Panc1 (cell line): Measurements from ENCODE around the gene FRMD4A. TPM values are rescaled to one million over a fixed set of nuclear protein-coding genes. Genes with fewer than 3 reads are reported as not detected.

Experiments
- ATAC-seq: fragments of 200-7000 bp; cut with Tn5 transposase; 2 replicates; pipeline ENCODE4 v1.9.1; 2020; ENCODE audit warnings: mild to moderate bottlenecking, moderate library complexity
- BruUV-seq: library from RNA; stranded (reverse); fragments of 400-500 nt; replicated peaks from 2 replicates; lab custom pipeline; 2021; lab: Mats Ljungman, UMichigan
- CTCF ChIA-PET: fragments of 300-600 bp; sonication (Branson Sonifier 250); formaldehyde crosslinking; loops from one replicate; lab custom pipeline; 2022; ENCODE audit warnings: antibody characterized with exemption; lab: Charles Lee
- POLR2A ChIA-PET: fragments of 300-600 bp; sonication (Branson Sonifier 250); formaldehyde crosslinking; loops from one replicate; lab custom pipeline; 2022; ENCODE audit warnings: antibody characterized with exemption; lab: Charles Lee
- DNase-seq: peaks from one replicate; pipeline ENCODE4 v3.0.0-alpha.2; 2010; ENCODE audit warnings: low read depth, low spot score
- H3K27ac ChIP-seq: 2 replicates; pipeline ENCODE4 v1.5.1; 2011; ENCODE audit warnings: mild to moderate bottlenecking, low read length, inconsistent platforms
- H3K27me3 ChIP-seq: fragments of 200-500 bp; sonication (Bioruptor generic); 2 replicates; pipeline ENCODE4 v1.6.0; 2014; ENCODE audit warnings: low read length, inconsistent platforms; ENCODE audit not compliant: control insufficient read depth, insufficient read depth
- H3K36me3 ChIP-seq: fragments of 200-500 bp; sonication (Bioruptor generic); 2 replicates; pipeline ENCODE4 v1.5.1; 2014; ENCODE audit warnings: inconsistent platforms, mild to moderate bottlenecking, low read length, moderate library complexity; ENCODE audit not compliant: control insufficient read depth, insufficient read depth
- H3K4me1 ChIP-seq: 2 replicates; pipeline ENCODE4 v1.5.1; 2011; ENCODE audit warnings: inconsistent platforms, mild to moderate bottlenecking, low read length, moderate library complexity; ENCODE audit not compliant: control insufficient read depth, insufficient read depth
- H3K4me3 ChIP-seq, 2 experiments: 2 replicates each; pipeline ENCODE4 v1.5.1; 2011 to 2012; ENCODE audit warnings: low read depth in 2 of 2, low read length in 2 of 2, mild to moderate bottlenecking in 2 of 2, inconsistent platforms in 1 of 2, moderate library complexity in 1 of 2
- H3K9me3 ChIP-seq: fragments of 200-500 bp; sonication (Bioruptor generic); 2 replicates; pipeline ENCODE4 v1.5.1; 2014; ENCODE audit warnings: low read depth, mild to moderate bottlenecking, inconsistent platforms, low read length, moderate library complexity; ENCODE audit not compliant: control insufficient read depth, insufficient read depth
- POLR2AphosphoS5 ChIP-seq: IDR thresholded peaks from 2 replicates; pipeline ENCODE4 v1.6.1; 2012; ENCODE audit warnings: mild to moderate bottlenecking, low read depth, low read length, moderate library complexity
- SIN3A ChIP-seq: IDR thresholded peaks from 2 replicates; pipeline ENCODE4 v1.6.1; 2012; ENCODE audit warnings: low read depth, mild to moderate bottlenecking, low read length, moderate library complexity, borderline replicate concordance; ENCODE audit not compliant: insufficient read depth
- TCF7L2 ChIP-seq: IDR thresholded peaks from 2 replicates; pipeline ENCODE4 v1.6.1; 2011; ENCODE audit warnings: mild to moderate bottlenecking, low read depth, low read length, inconsistent platforms
- in situ Hi-C: cut with HindIII; loops from 2 replicates; pipeline ENCODE4 v1.10.0; 2016; ENCODE audit warnings: low sequenced_read_pairs, low pct_unique_long_range_greater_than_20kb
- intact Hi-C: fragments of 100-400 bp; cut with micrococcal nuclease; formaldehyde crosslinking; loops from one replicate; pipeline ENCODE4 v1.10.0; 2022; ENCODE audit not compliant: unreplicated experiment
- total RNA-seq: library from RNA; stranded (reverse); gene quantifications from one replicate; pipeline ENCODE4 v1.2.1, GENCODE V29; 2021; ENCODE audit not compliant: unreplicated experiment
- TF ChIP-seq, protein P1 (sequence below): fragments of 450-650 bp; IDR thresholded peaks from 2 replicates; pipeline ENCODE4 v1.5.1; 2017; ENCODE audit warnings: mild to moderate bottlenecking
- TF ChIP-seq, protein P2 (sequence below), 2 experiments: IDR thresholded peaks; 2 replicates each; pipeline ENCODE4 v1.6.1; 2011 to 2012; ENCODE audit warnings: low read depth in 2 of 2, control low read depth in 1 of 2, low read length in 1 of 2, mild to moderate bottlenecking in 1 of 2, moderate library complexity in 1 of 2; ENCODE audit not compliant: insufficient read depth in 1 of 2

Gene FRMD4A
- total RNA-seq, 1 experiment from 2014 or later: 7.1 TPM

DNA sequence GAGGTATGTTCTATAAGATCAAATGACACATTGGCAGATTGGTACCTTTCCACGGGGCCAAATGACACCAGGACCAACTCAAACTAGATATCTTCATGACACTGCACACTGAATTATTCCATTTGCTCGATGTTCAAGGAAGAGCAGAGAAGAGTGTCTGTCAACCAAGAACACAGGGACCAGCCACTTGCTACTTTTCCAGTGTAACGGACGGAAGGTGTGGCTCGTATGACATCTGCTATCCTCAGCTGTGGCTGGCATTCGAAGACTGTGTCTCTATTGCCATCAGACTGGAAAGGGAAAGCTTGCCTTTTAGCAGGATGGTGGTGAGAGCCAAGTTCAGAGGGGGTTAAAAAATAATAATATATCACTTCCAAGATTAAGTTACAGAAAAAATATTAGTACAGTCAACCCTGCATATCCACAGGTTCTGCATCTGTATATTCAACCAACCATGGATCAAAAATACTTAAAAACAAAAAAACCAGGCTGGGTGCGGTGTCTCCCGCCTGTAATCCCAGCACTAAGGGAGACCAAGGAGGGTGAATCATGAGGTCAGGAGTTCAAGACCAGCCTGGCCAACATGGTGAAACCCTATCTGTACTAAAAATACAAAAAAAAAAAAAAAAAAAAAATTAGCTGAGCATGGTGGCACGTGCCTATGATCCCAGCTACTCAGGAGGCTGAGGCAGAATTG lies 506.9 kb downstream of the FRMD4A start:
- POLR2A ChIA-PET: no interaction called here
- H3K4me3 ChIP-seq: no peak overlapping the region
- no peaks in the 10 kb centered on the region for H3K36me3 ChIP-seq
- no peak for TF ChIP-seq SIN3A
- TF ChIP-seq, protein P1, sequence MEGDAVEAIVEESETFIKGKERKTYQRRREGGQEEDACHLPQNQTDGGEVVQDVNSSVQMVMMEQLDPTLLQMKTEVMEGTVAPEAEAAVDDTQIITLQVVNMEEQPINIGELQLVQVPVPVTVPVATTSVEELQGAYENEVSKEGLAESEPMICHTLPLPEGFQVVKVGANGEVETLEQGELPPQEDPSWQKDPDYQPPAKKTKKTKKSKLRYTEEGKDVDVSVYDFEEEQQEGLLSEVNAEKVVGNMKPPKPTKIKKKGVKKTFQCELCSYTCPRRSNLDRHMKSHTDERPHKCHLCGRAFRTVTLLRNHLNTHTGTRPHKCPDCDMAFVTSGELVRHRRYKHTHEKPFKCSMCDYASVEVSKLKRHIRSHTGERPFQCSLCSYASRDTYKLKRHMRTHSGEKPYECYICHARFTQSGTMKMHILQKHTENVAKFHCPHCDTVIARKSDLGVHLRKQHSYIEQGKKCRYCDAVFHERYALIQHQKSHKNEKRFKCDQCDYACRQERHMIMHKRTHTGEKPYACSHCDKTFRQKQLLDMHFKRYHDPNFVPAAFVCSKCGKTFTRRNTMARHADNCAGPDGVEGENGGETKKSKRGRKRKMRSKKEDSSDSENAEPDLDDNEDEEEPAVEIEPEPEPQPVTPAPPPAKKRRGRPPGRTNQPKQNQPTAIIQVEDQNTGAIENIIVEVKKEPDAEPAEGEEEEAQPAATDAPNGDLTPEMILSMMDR: no peak
- TF ChIP-seq TCF7L2: no peak
- TF ChIP-seq, protein P2, sequence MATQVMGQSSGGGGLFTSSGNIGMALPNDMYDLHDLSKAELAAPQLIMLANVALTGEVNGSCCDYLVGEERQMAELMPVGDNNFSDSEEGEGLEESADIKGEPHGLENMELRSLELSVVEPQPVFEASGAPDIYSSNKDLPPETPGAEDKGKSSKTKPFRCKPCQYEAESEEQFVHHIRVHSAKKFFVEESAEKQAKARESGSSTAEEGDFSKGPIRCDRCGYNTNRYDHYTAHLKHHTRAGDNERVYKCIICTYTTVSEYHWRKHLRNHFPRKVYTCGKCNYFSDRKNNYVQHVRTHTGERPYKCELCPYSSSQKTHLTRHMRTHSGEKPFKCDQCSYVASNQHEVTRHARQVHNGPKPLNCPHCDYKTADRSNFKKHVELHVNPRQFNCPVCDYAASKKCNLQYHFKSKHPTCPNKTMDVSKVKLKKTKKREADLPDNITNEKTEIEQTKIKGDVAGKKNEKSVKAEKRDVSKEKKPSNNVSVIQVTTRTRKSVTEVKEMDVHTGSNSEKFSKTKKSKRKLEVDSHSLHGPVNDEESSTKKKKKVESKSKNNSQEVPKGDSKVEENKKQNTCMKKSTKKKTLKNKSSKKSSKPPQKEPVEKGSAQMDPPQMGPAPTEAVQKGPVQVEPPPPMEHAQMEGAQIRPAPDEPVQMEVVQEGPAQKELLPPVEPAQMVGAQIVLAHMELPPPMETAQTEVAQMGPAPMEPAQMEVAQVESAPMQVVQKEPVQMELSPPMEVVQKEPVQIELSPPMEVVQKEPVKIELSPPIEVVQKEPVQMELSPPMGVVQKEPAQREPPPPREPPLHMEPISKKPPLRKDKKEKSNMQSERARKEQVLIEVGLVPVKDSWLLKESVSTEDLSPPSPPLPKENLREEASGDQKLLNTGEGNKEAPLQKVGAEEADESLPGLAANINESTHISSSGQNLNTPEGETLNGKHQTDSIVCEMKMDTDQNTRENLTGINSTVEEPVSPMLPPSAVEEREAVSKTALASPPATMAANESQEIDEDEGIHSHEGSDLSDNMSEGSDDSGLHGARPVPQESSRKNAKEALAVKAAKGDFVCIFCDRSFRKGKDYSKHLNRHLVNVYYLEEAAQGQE (IDR thresholded peaks at IDR 0.05; ENCODE audit: insufficient read depth in 1 of 2, low read depth in 2 of 2, low read length in 1 of 2): no peak
- TF ChIP-seq POLR2AphosphoS5: no peak
- CTCF ChIA-PET: no interaction called here
- H3K27me3 ChIP-seq: no peaks in the 10 kb centered on the region
- H3K4me1 ChIP-seq: no peaks in the 10 kb centered on the region
- no TSS peak for BruUV-seq
- intact Hi-C loops: no loop called here
- DNase-seq (no peak), ATAC-seq (no peak)
- in situ Hi-C loops: no loop called here
- no peaks in the 10 kb centered on the region for H3K9me3 ChIP-seq
- no peak overlapping the region for H3K27ac ChIP-seq

DNA sequence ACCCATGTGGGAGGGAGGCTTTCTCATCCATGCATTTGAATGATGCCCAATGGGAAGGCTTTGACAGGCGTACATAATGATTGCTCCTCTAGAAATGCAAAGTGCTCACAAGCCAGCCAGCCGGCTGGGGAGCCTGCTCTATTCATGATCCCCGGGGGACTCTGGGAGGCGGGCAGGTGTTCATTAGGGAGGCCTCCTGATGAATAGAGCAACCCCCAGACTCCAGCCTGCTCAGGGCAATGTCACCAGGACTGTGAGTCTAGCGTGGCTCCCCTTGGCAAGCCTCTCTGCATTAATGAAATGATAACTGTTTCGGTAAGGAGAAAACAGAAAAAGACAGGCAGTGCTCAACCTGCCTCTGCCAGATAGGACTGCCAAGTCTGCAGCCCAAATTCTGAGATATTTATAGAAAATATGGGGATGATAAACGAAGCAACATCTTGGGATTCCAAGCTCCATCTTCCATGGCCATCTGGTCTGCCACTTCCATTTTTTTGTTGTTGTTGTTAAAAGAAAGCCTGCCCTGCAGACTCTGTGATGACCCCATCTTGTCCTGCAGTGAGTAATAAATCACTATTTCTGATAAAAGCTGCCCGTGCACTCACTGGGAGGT lies 507.5 kb downstream of the FRMD4A start:
- no peaks in the 10 kb centered on the region for H3K9me3 ChIP-seq
- ChIA-PET POLR2A (no interaction called here), CTCF (no interaction called here)
- H3K27me3 ChIP-seq: no peaks in the 10 kb centered on the region
- H3K4me3 ChIP-seq: no peak overlapping the region
- H3K36me3 ChIP-seq: no peaks in the 10 kb centered on the region
- in situ Hi-C loops: no loop called here
- no peak overlapping the region for H3K27ac ChIP-seq
- intact Hi-C loops: no loop called here
- ATAC-seq (no peak), DNase-seq (no peak)
- BruUV-seq: no TSS peak
- no peak for TF ChIP-seq POLR2AphosphoS5
- no peaks in the 10 kb centered on the region for H3K4me1 ChIP-seq

DNA sequence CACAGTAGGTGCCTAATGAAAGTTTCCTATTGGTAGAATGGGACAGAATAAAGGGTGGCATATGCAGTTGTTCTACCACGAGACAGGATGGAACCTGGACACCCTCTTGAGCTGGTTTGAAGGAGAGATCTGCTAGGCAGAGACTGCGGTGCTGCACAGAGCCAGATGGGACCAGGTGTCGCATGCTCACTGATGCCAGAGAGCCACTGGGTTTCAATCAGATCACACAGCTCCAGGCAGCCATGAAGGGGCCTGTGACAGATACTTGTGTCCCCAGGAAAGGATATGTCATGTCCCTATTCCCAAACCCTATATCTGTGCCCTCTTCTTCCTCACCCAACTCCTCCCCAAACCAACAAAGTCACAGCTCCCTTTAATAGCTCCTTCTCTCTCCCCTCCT lies 508.2 kb downstream of the FRMD4A start:
- no peaks in the 10 kb centered on the region for H3K36me3 ChIP-seq
- H3K4me3 ChIP-seq: no peak overlapping the region
- ChIA-PET POLR2A (no interaction called here), CTCF (no interaction called here)
- TF ChIP-seq POLR2AphosphoS5: no peak
- TF ChIP-seq, protein P2 (IDR thresholded peaks at IDR 0.05; ENCODE audit: insufficient read depth in 1 of 2, low read depth in 2 of 2, low read length in 1 of 2): no peak
- TF ChIP-seq TCF7L2: no peak
- TF ChIP-seq SIN3A: no peak
- TF ChIP-seq, protein P1: no peak
- H3K9me3 ChIP-seq: no peaks in the 10 kb centered on the region
- ATAC-seq (no peak), DNase-seq (no peak)
- no peak overlapping the region for H3K27ac ChIP-seq
- H3K27me3 ChIP-seq: no peaks in the 10 kb centered on the region
- H3K4me1 ChIP-seq: no peaks in the 10 kb centered on the region
- in situ Hi-C loops (no loop called here), intact Hi-C loops (no loop called here)
- no TSS peak for BruUV-seq
